Testis (tissue), 5 donors: ENCODE results near the gene HIPK2. TPM values are rescaled to one million over a fixed set of nuclear protein-coding genes. Genes with fewer than 3 reads are reported as not detected.

Experiments used
- DNase-seq: peaks from one replicate; pipeline ENCODE4 v3.0.0-alpha.2; 2019
- H3K27ac ChIP-seq, 2 donors: fragments of 200-600 bp; sonication (generic); one replicate each; pipeline ENCODE4 v1.5.1; 2019
- H3K27me3 ChIP-seq: fragments of 200-600 bp; sonication (generic); one replicate; pipeline ENCODE4 v1.5.1; 2019
- H3K36me3 ChIP-seq: fragments of 200-600 bp; sonication (generic); one replicate; pipeline ENCODE4 v1.5.1; 2017; ENCODE audit warnings: low read depth; ENCODE audit errors: missing control alignments
- H3K4me1 ChIP-seq: fragments of 200-600 bp; sonication (generic); one replicate; pipeline ENCODE4 v1.5.1; 2019
- H3K4me3 ChIP-seq, 2 donors: fragments of 200-600 bp; sonication (generic); one replicate each; pipeline ENCODE4 v1.5.1; 2017 to 2019
- H3K9me3 ChIP-seq: fragments of 200-600 bp; sonication (generic); one replicate; pipeline ENCODE4 v1.5.1; 2017
- CTCF ChIP-seq, 3 experiments: fragments of 450-650 bp in 2 of 3; fragments of 200-600 bp in 1 of 3; sonication (generic) in 1 of 3; IDR thresholded peaks; one replicate each; pipeline ENCODE4 v1.5.1; 2016 to 2019; ENCODE audit warnings: antibody characterized with exemption in 3 of 3, mild to moderate bottlenecking in 2 of 3, moderate library complexity in 1 of 3
- POLR2A ChIP-seq: fragments of 450-650 bp; IDR thresholded peaks from one replicate; pipeline ENCODE4 v1.6.1; 2017; ENCODE audit warnings: antibody characterized with exemption, mild to moderate bottlenecking, moderate library complexity
- WGBS, 2 donors: methylation state at CpG; one replicate each; pipeline ENCODE4 v1.1.5; 2018; 5-methylcytosine and 5-hydroxymethylcytosine counted together
- intact Hi-C: fragments of 100-400 bp; cut with DNase I; formaldehyde crosslinking; loops from one replicate; pipeline ENCODE4 v1.15.1; 2023; ENCODE audit warnings: low total_unique reads
- long read RNA-seq, 2 donors: transcript quantifications; one replicate each; lab custom pipeline, GENCODE V29; 2026
- polyA plus RNA-seq: library from polyadenylated mRNA; stranded (reverse); fragments of 350-450 nt; fragmentation: Illumina TruSeq; extraction: RNeasy Lipid Tissue Mini Kit (QIAGEN cat#74804); gene quantifications from one replicate; pipeline ENCODE4 v1.2.3, GENCODE V29; 2014; ENCODE audit warnings: low read depth, low replicate concordance; ENCODE audit not compliant: insufficient read depth
- total RNA-seq, 2 donors: library from RNA; depleted of rRNA; stranded (reverse); fragments of >200 nt; gene quantifications; one replicate each; pipeline ENCODE4 v1.2.3, GENCODE V29; 2016

The HIPK2 gene
- 10 to 100 TPM; 17.8 to 22.4 TPM for total RNA-seq
- polyA plus RNA-seq: 6.3 TPM
- long read RNA-seq, donor 1: 0 reads
- long read RNA-seq, donor 2: 0 reads

GRCh38 chr7:139777948-139778841 is at the start of gene HIPK2:
HIPK2 (minus strand) TSS chr7:139777998; CDS start chr7:139777623, 375 bp downstream.
- Histone ChIP-seq H3K9me3 (no peaks in the 10 kb centered on the region), H3K36me3 (no peaks in the 10 kb centered on the region), H3K4me1 (peaks cover 11% of the 10 kb centered on the region), H3K27me3 (no peaks in the 10 kb centered on the region), H3K27ac (peak within 1 kb of the TSS; percentile 86 to 95), H3K4me3 (peak within 1 kb of the TSS; percentile 75 to 76)
- intact Hi-C loops: loop anchor here (10.0 kb wide), 2 partner anchors 133 to 227 kb away; no protein-coding TSS in a partner anchor
- TF ChIP-seq CTCF (IDR thresholded peaks at IDR 0.05) (no peak), POLR2A (no peak)
- peak; percentile 87 for DNase-seq
- 0% methylated on average over 18 to 24 of the region's 96 CpGs for WGBS, 2 donors

GRCh38 chr7:139827042-139827441 is 49.2 kb upstream of the HIPK2 start:
- no peak overlapping the region for H3K4me3 ChIP-seq
- H3K36me3 ChIP-seq: no peaks in the 10 kb centered on the region
- no peak for DNase-seq
- no peak for TF ChIP-seq CTCF (IDR thresholded peaks at IDR 0.05)
- no peak for TF ChIP-seq POLR2A
- H3K4me1 ChIP-seq: no peaks in the 10 kb centered on the region
- no peaks in the 10 kb centered on the region for H3K27me3 ChIP-seq
- H3K9me3 ChIP-seq: no peaks in the 10 kb centered on the region
- intact Hi-C loops: no loop called here
- no peak overlapping the region for H3K27ac ChIP-seq

- H3K27me3 ChIP-seq: no peaks in the 10 kb centered on the region
- intact Hi-C loops: no loop called here
- no peak for TF ChIP-seq CTCF (IDR thresholded peaks at IDR 0.05)
- no peak for TF ChIP-seq POLR2A
- H3K36me3 ChIP-seq: no peaks in the 10 kb centered on the region
- H3K27ac ChIP-seq: no peak overlapping the region
- H3K4me1 ChIP-seq: no peaks in the 10 kb centered on the region
- DNase-seq: no peak
- no peaks in the 10 kb centered on the region for H3K9me3 ChIP-seq
- no peak overlapping the region for H3K4me3 ChIP-seq
- WGBS, 2 donors: 83 to 85% methylated on average over 9 of the region's 9 CpGs
Observed at GRCh38 chr7:139825666-139826290, 48.0 kb upstream of the HIPK2 start.

- H3K36me3 ChIP-seq: no peaks in the 10 kb centered on the region
- H3K9me3 ChIP-seq: no peaks in the 10 kb centered on the region
- intact Hi-C loops: no loop called here
- no peak overlapping the region for H3K4me3 ChIP-seq
- no peak for DNase-seq
- TF ChIP-seq POLR2A (no peak), CTCF (IDR thresholded peaks at IDR 0.05) (no peak)
- 54 to 59% methylated on average over 8 of the region's 8 CpGs for WGBS, 2 donors
- no peak overlapping the region for H3K27ac ChIP-seq
- H3K27me3 ChIP-seq: no peaks in the 10 kb centered on the region
- H3K4me1 ChIP-seq: no peaks in the 10 kb centered on the region
Observed at GRCh38 chr7:139823959-139824521, 46.2 kb upstream of the HIPK2 start.
